Measurements from ENCODE around the gene LUC7L3.

Gene LUC7L3

DNA sequence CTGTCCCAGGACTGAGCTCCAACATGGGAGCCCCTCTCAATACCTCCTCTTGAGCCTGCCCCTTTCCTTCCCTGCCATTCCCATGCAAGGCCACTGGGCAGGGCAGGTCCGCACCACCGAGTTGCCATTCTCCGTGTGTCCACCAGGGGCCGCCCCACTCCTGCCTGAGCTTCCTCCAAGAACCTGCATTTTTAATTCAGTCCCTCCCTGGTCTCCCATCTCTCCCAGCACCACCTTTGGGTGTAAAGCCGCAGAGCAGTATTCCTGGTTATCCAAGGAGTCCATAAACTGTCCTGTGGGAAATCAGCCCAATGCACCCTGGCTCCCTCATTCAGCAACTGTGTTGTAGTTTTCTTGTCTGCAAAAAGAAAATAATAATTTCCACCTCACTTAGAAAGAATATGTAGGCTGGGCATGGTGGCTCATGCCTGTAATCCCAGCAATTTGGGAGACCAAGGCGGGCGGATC, 63.8 kb downstream of the LUC7L3 start:
- no peak overlapping the region for H3K4me3 ChIP-seq (ENCODE audit: low read length)
- H3K27me3 ChIP-seq (ENCODE audit: control insufficient read depth, insufficient read depth, low read length) = no peaks in the 10 kb centered on the region
- H3K27ac ChIP-seq (ENCODE audit: low read length) = no peak overlapping the region
- H3K9me3 ChIP-seq (ENCODE audit: control insufficient read depth, low read depth, low read length) = no peaks in the 10 kb centered on the region
- H3K36me3 ChIP-seq (ENCODE audit: control insufficient read depth, low read depth, low read length) = no peaks in the 10 kb centered on the region
- no peak overlapping the region for H3K9ac ChIP-seq (ENCODE audit: low read length)
- no peaks in the 10 kb centered on the region for H3K4me1 ChIP-seq (ENCODE audit: control insufficient read depth, low read depth, low read length)

DNA sequence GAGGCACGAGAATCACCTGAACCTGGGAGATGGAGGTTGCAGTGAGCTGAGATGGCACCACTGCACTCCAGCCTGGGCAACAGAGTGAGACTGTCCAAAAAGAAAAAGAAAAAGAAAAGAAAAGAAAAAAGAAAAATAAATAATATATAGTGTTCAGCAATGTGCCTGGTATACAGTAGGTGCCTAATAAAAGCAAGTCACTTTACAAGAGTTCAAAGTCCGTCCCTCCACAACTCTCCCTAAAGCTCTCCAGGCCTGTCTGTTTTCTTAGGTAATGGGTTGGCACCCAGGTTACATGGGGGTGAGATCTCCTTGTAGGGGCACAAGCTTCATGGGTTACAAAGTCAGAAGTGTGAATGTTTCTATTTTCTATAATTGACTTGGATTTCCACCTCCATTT, 64.5 kb downstream of the LUC7L3 start:
- Histone ChIP-seq H3K36me3 (ENCODE audit: control insufficient read depth, low read depth, low read length) (no peaks in the 10 kb centered on the region), H3K9ac (ENCODE audit: low read length) (no peak overlapping the region), H3K4me1 (ENCODE audit: control insufficient read depth, low read depth, low read length) (no peaks in the 10 kb centered on the region), H3K27ac (ENCODE audit: low read length) (no peak overlapping the region), H3K9me3 (ENCODE audit: control insufficient read depth, low read depth, low read length) (no peaks in the 10 kb centered on the region), H3K4me3 (ENCODE audit: low read length) (no peak overlapping the region), H3K27me3 (ENCODE audit: control insufficient read depth, insufficient read depth, low read length) (no peaks in the 10 kb centered on the region)

GRCh38 chr17:50785126-50785525, 65.7 kb downstream of the LUC7L3 start:
- Histone ChIP-seq H3K9me3 (ENCODE audit: control insufficient read depth, low read depth, low read length) (no peaks in the 10 kb centered on the region), H3K4me3 (ENCODE audit: low read length) (no peak overlapping the region), H3K36me3 (ENCODE audit: control insufficient read depth, low read depth, low read length) (no peaks in the 10 kb centered on the region), H3K27ac (ENCODE audit: low read length) (no peak overlapping the region), H3K9ac (ENCODE audit: low read length) (no peak overlapping the region), H3K27me3 (ENCODE audit: control insufficient read depth, insufficient read depth, low read length) (no peaks in the 10 kb centered on the region), H3K4me1 (ENCODE audit: control insufficient read depth, low read depth, low read length) (no peaks in the 10 kb centered on the region)

DNA sequence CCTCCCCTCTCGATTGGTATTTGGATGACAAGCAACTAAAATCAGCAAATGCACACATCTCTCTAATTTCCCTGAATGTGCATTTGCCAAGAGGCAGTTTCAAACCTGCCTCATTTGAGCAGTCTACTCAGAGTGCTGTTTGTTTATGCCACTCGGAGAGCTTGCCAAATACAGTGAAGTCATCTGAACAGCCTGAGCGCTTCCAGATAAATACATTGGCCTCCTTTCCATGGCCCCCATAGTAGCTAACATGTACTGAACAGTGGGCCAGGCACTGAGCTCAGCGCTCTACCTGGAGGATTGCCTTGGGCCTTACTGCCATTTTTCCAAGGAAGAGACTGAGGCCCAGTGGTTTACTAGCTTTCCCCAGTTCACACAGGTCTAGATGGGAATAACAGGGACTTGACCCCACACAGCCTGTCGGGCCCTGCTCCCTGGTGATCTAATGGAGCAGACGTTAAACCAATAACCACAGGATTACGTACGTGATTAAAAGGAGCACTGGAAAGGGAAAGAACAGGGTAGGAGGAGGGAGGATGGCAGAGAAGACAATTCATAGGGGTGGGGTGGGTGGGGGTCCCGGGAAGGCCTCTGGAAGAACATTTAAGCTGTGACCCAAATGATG, 66.7 kb downstream of the LUC7L3 start:
- Histone ChIP-seq H3K36me3 (ENCODE audit: control insufficient read depth, low read depth, low read length) (no peaks in the 10 kb centered on the region), H3K9ac (ENCODE audit: low read length) (no peak overlapping the region), H3K27ac (ENCODE audit: low read length) (no peak overlapping the region)

GRCh38 chr17:50787106-50787505, 67.7 kb downstream of the LUC7L3 start:
- no peak overlapping the region for H3K27ac ChIP-seq (ENCODE audit: low read length)
- no peak overlapping the region for H3K9ac ChIP-seq (ENCODE audit: low read length)
- no peak overlapping the region for H3K4me3 ChIP-seq (ENCODE audit: low read length)
- no peaks in the 10 kb centered on the region for H3K27me3 ChIP-seq (ENCODE audit: control insufficient read depth, insufficient read depth, low read length)
- no peaks in the 10 kb centered on the region for H3K9me3 ChIP-seq (ENCODE audit: control insufficient read depth, low read depth, low read length)
- H3K36me3 ChIP-seq (ENCODE audit: control insufficient read depth, low read depth, low read length) = no peaks in the 10 kb centered on the region
- no peaks in the 10 kb centered on the region for H3K4me1 ChIP-seq (ENCODE audit: control insufficient read depth, low read depth, low read length)

More for the DNA sequence above, 66.7 kb downstream of the LUC7L3 start:
- Histone ChIP-seq H3K9me3 (ENCODE audit: control insufficient read depth, low read depth, low read length) (no peaks in the 10 kb centered on the region), H3K27me3 (ENCODE audit: control insufficient read depth, insufficient read depth, low read length) (no peaks in the 10 kb centered on the region), H3K4me1 (ENCODE audit: control insufficient read depth, low read depth, low read length) (no peaks in the 10 kb centered on the region), H3K4me3 (ENCODE audit: low read length) (no peak overlapping the region)

DNA sequence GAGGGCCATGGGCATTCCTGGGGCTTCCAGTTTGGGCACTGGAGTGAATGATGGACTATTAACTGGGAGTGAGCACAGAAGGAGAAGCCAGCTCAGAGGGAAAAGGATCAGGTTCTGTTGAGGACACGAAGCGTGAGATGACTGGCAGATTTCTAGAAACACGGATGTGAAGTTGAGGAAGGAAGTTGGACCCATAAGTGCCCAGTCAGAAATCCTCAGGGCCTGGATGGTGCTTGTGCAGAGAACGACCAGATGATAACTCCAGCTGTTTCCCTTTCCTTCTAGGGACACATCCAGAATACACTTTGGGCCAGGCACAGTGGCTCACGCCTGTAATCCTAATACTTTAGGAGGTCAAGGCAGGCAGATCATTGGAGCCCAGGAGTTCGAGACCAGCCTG, 71.2 kb downstream of the LUC7L3 start:
- Histone ChIP-seq H3K27me3 (ENCODE audit: control insufficient read depth, insufficient read depth, low read length) (no peaks in the 10 kb centered on the region), H3K4me1 (ENCODE audit: control insufficient read depth, low read depth, low read length) (no peaks in the 10 kb centered on the region), H3K36me3 (ENCODE audit: control insufficient read depth, low read depth, low read length) (no peaks in the 10 kb centered on the region), H3K4me3 (ENCODE audit: low read length) (no peak overlapping the region), H3K9ac (ENCODE audit: low read length) (no peak overlapping the region), H3K9me3 (ENCODE audit: control insufficient read depth, low read depth, low read length) (no peaks in the 10 kb centered on the region), H3K27ac (ENCODE audit: low read length) (no peak overlapping the region)

DNA sequence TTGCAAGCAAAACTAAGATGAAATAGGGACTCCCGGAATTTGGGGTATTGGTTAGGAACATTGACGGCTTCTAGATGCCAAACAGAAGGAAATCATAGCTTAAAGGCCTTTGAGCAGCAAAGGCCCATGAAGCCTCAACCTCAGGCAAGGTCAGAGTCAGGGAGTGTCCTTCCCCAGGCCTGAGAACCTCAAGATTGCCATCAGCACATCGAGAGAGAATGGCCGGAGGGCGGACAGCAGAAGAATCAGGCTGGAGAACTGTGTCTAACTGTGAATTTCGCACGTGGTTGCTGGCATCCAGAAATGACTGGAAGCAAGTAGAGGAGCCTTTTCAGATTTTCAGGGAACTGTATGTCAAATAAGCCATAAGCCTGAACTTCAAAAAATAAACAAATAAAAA, 72.7 kb downstream of the LUC7L3 start:
- no peaks in the 10 kb centered on the region for H3K4me1 ChIP-seq (ENCODE audit: control insufficient read depth, low read depth, low read length)
- no peak overlapping the region for H3K27ac ChIP-seq (ENCODE audit: low read length)
- H3K9ac ChIP-seq (ENCODE audit: low read length) = no peak overlapping the region
- no peaks in the 10 kb centered on the region for H3K36me3 ChIP-seq (ENCODE audit: control insufficient read depth, low read depth, low read length)
- no peaks in the 10 kb centered on the region for H3K9me3 ChIP-seq (ENCODE audit: control insufficient read depth, low read depth, low read length)
- no peak overlapping the region for H3K4me3 ChIP-seq (ENCODE audit: low read length)
- no peaks in the 10 kb centered on the region for H3K27me3 ChIP-seq (ENCODE audit: control insufficient read depth, insufficient read depth, low read length)

GRCh38 chr17:50793007-50793406, 73.6 kb downstream of the LUC7L3 start:
- no peak overlapping the region for H3K4me3 ChIP-seq (ENCODE audit: low read length)
- no peaks in the 10 kb centered on the region for H3K4me1 ChIP-seq (ENCODE audit: control insufficient read depth, low read depth, low read length)
- no peak overlapping the region for H3K9ac ChIP-seq (ENCODE audit: low read length)
- H3K27ac ChIP-seq (ENCODE audit: low read length) = no peak overlapping the region
- no peaks in the 10 kb centered on the region for H3K27me3 ChIP-seq (ENCODE audit: control insufficient read depth, insufficient read depth, low read length)
- H3K36me3 ChIP-seq (ENCODE audit: control insufficient read depth, low read depth, low read length) = no peaks in the 10 kb centered on the region
- H3K9me3 ChIP-seq (ENCODE audit: control insufficient read depth, low read depth, low read length) = no peaks in the 10 kb centered on the region

DNA sequence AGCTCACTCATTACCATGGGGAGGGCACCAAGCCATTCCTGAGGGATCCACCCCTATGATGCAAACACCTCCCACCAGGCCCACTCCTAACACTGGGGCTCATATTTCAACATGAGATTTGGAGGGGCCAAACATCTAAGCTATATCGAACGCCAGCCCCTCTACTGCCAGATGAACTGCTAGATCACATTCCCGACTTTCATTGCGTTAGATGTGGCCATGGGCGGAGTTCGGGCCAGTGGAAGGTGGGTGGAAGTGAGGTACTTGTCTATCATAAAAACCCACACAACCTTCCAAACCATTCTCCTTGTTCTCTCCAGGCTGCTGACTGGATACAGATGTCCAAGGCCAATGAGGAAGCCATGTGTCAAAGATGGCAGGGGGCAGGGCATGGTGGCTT, 75.0 kb downstream of the LUC7L3 start:
- Histone ChIP-seq H3K9ac (ENCODE audit: low read length) (no peak overlapping the region), H3K4me3 (ENCODE audit: low read length) (no peak overlapping the region), H3K4me1 (ENCODE audit: control insufficient read depth, low read depth, low read length) (no peaks in the 10 kb centered on the region), H3K27me3 (ENCODE audit: control insufficient read depth, insufficient read depth, low read length) (no peaks in the 10 kb centered on the region), H3K27ac (ENCODE audit: low read length) (no peak overlapping the region), H3K9me3 (ENCODE audit: control insufficient read depth, low read depth, low read length) (no peaks in the 10 kb centered on the region), H3K36me3 (ENCODE audit: control insufficient read depth, low read depth, low read length) (no peaks in the 10 kb centered on the region)

DNA sequence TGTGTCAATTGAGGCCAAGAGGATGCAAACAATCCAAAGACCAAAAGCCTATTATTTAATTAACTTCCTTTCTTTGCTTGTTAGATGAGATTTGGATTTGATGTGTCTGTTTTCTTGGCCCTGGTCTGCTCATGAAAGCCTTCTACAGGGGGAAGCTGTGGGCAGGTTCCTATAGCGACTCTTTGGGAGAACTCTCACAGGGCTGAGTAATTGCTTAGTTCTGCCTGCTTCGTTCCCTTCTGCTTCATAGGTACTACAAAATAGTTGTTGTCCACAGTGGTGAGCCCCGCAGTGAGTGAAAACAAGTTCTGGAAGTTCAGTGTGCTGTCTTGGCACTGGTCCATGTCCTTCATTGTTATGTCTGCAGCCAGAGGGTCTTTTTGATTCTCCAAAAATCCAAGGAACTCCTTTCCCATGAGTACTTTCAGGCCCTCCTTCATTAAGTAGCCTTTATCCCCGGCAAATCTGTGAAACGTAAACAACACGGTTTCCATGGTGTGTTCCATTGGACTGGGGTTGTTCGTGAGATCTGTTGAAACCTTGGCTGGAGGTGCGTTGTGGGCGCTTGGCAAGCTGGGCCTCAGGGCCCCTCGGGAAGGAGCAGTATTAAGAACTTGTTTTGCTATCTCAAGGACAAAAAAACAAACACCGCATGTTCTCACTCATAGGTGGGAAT, 77.9 kb downstream of the LUC7L3 start:
- no peak overlapping the region for H3K27ac ChIP-seq (ENCODE audit: low read length)
- no peaks in the 10 kb centered on the region for H3K4me1 ChIP-seq (ENCODE audit: control insufficient read depth, low read depth, low read length)
- H3K9me3 ChIP-seq (ENCODE audit: control insufficient read depth, low read depth, low read length) = no peaks in the 10 kb centered on the region
- no peaks in the 10 kb centered on the region for H3K27me3 ChIP-seq (ENCODE audit: control insufficient read depth, insufficient read depth, low read length)
- no peak overlapping the region for H3K9ac ChIP-seq (ENCODE audit: low read length)
- no peaks in the 10 kb centered on the region for H3K36me3 ChIP-seq (ENCODE audit: control insufficient read depth, low read depth, low read length)
- no peak overlapping the region for H3K4me3 ChIP-seq (ENCODE audit: low read length)

DNA sequence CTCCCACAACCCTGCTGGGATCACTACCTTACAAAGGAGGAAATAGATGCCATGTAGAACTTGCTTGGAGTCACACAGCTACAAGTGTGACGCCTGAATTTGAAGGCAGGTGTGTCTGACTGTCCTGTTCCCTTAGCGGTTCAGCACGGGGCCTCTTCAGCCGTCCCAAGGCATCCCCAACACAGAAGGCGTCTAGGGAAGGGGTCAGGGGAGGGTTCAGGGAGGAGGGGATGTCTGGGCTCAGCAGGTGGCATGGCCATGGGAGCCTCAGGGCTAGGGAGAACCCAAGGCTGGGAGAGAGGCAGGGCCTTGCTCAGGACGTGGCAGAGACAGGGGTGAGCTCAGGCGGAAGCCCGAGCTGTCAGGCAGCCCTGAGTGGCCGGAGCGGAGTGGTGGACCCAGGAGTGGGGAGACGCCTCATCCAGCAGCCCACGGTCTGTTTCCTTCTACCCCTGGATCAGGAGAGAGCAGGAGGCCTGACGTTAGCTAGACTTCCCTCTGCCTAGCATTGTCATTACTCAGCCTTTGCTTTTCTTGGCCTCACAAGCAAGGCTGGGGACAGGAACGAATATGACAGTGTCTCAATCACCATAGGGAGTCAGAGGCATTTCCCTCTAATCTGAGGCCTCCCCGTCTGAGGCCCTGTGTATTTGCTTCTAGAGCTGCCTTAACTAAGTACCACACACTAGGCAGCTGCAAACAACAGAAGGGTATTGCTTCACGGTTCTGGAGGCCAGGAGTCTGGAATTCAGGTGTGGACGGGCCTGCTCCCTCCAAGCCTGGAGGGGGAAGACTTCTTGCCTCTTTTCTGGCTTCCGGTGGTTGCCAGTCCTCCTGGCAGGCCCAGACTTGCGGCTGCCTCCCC, 79.3 kb downstream of the LUC7L3 start:
- Histone ChIP-seq H3K9me3 (ENCODE audit: control insufficient read depth, low read depth, low read length) (no peaks in the 10 kb centered on the region), H3K36me3 (ENCODE audit: control insufficient read depth, low read depth, low read length) (no peaks in the 10 kb centered on the region), H3K4me1 (ENCODE audit: control insufficient read depth, low read depth, low read length) (no peaks in the 10 kb centered on the region), H3K27me3 (ENCODE audit: control insufficient read depth, insufficient read depth, low read length) (no peaks in the 10 kb centered on the region), H3K4me3 (ENCODE audit: low read length) (no peak overlapping the region), H3K27ac (ENCODE audit: low read length) (no peak overlapping the region), H3K9ac (ENCODE audit: low read length) (no peak overlapping the region)

All from iPS-18a (cell line).